ENCODE measurements around the gene CREB1. TPM values are rescaled to one million over a fixed set of nuclear protein-coding genes. Genes with fewer than 3 reads are reported as not detected.
A peak's percentile ranks its signal among the peaks of the same experiment; 100 is the strongest.

Gene CREB1
- total and polyA plus RNA-seq, 9 of the 15 experiments (the other 6 are each of a cell fraction or from before 2014, with no cell fraction given), result 8.9 to 51.3 (median 19.5) TPM

GRCh38 chr2:207503234-207503633 lies 26.5 kb upstream of the CREB1 start (continued):
- TF ChIP-seq ZNF277 (CRISPR knock-in tag; IDR thresholded peaks at IDR 0.05; ENCODE audit: borderline replicate concordance), result no peak
- no peak for TF ChIP-seq LEF1 (IDR thresholded peaks at IDR 0.05)
- no peak for TF ChIP-seq SRF (CRISPR knock-in tag; IDR thresholded peaks at IDR 0.05)
- 0 out of 2 replicates have a peak, but pooled peaks have one; percentile 36 for TF ChIP-seq TOE1 (IDR thresholded peaks at IDR 0.05; ENCODE audit: borderline replicate concordance)
- no peak for TF ChIP-seq TOE1 (CRISPR knock-in tag; IDR thresholded peaks at IDR 0.05; ENCODE audit: borderline replicate concordance, low read depth)
- TF ChIP-seq CBX2 (IDR thresholded peaks at IDR 0.05; ENCODE audit: insufficient read depth, low read length, poor library complexity, severe bottlenecking), result no peak
- TF ChIP-seq PHF8 (IDR thresholded peaks at IDR 0.05; ENCODE audit: borderline replicate concordance, low read length), result no peak
- peak; percentile 56; the same call in 1 of the 2 replicates for TF ChIP-seq PKNOX1 (IDR thresholded peaks at IDR 0.05)
- TF ChIP-seq CTBP1 (IDR thresholded peaks at IDR 0.05; ENCODE audit: borderline replicate concordance), result 0 out of 2 replicates have a peak, but pooled peaks have one; percentile 36
- no peak for TF ChIP-seq GTF2B (IDR thresholded peaks at IDR 0.05; ENCODE audit: extremely low read depth, insufficient read length)
- TF ChIP-seq USF2 (CRISPR knock-in tag; IDR thresholded peaks at IDR 0.05), result peak; percentile 20; the same call in 1 of the 2 replicates
- TF ChIP-seq ARID1B (IDR thresholded peaks at IDR 0.05), result 0 out of 2 replicates have a peak, but pooled peaks have one; percentile 11
- no peak for TF ChIP-seq HNRNPL (IDR thresholded peaks at IDR 0.05; ENCODE audit: low read depth, low read length)
- TF ChIP-seq RBBP5 (IDR thresholded peaks at IDR 0.05; ENCODE audit: borderline replicate concordance, insufficient read depth, low read length, poor library complexity, severe bottlenecking), result no peak
- TF ChIP-seq NR1H2 (CRISPR knock-in tag; IDR thresholded peaks at IDR 0.05), result no peak
- peak; percentile 24; the same call in 1 of the 2 replicates for TF ChIP-seq RAD51 (IDR thresholded peaks at IDR 0.05; ENCODE audit: borderline replicate concordance, low read depth)
- no peak for TF ChIP-seq TSHZ1 (CRISPR knock-in tag; IDR thresholded peaks at IDR 0.05)
- no peak for TF ChIP-seq SLC30A9 (CRISPR knock-in tag; IDR thresholded peaks at IDR 0.05)

All from K562 (cell line).